Stomach (tissue), 9 donors: ENCODE data around the gene INA. TPM values are rescaled to one million over a fixed set of nuclear protein-coding genes. Genes with fewer than 3 reads are reported as not detected.

ENCODE experiments used
- DNase-seq, 2 donors: peaks; one replicate each; pipeline versions ENCODE4 v3.0.0 to v3.0.0-alpha.2; 2013 to 2019
- H3K27ac ChIP-seq, 5 donors: fragments of 200-600 bp in 4 of 5; sonication (generic) in 4 of 5; one replicate each; pipeline ENCODE4 v1.5.1; 2013 to 2019; ENCODE audit warnings: mild to moderate bottlenecking in 1 of 5, moderate library complexity in 1 of 5
- H3K27me3 ChIP-seq, 3 donors: fragments of 200-600 bp; sonication (generic); one replicate each; pipeline ENCODE4 v1.5.1; 2017 to 2019; ENCODE audit warnings: mixed run types in 1 of 3
- H3K36me3 ChIP-seq, 4 donors: fragments of 200-600 bp; sonication (generic); 1 replicate in 3 of 4; 2 replicates in 1 of 4; pipeline ENCODE4 v1.5.1; 2016 to 2019
- H3K4me1 ChIP-seq, 4 donors: fragments of 200-600 bp; sonication (generic); one replicate each; pipeline ENCODE4 v1.5.1; 2016 to 2019
- H3K4me3 ChIP-seq, 4 donors: fragments of 200-600 bp; sonication (generic) in 3 of 4; one replicate each; pipeline ENCODE4 v1.5.1; 2016 to 2019; ENCODE audit warnings: mild to moderate bottlenecking in 1 of 4
- H3K9me3 ChIP-seq, 4 donors: fragments of 200-600 bp; sonication (generic); one replicate each; pipeline ENCODE4 v1.5.1; 2016 to 2019
- CTCF ChIP-seq, 7 experiments: fragments of 450-650 bp in 4 of 7; fragments of 200-600 bp in 3 of 7; sonication (generic) in 3 of 7; IDR thresholded peaks; one replicate each; pipeline ENCODE4 v1.5.1; 2016 to 2019; ENCODE audit warnings: antibody characterized with exemption in 7 of 7, control low read depth in 2 of 7, mild to moderate bottlenecking in 1 of 7
- EP300 ChIP-seq: sonication (generic); formaldehyde crosslinking; IDR thresholded peaks from one replicate; pipeline ENCODE4 v1.6.1; 2017; ENCODE audit warnings: antibody characterized with exemption
- POLR2A ChIP-seq, 4 donors: fragments of 450-650 bp; IDR thresholded peaks; one replicate each; pipeline ENCODE4 v1.6.1; 2016; ENCODE audit warnings: antibody characterized with exemption in 4 of 4, control low read depth in 2 of 4, mild to moderate bottlenecking in 1 of 4, moderate library complexity in 1 of 4
- POLR2AphosphoS5 ChIP-seq, 3 donors: sonication (generic); formaldehyde crosslinking; IDR thresholded peaks; one replicate each; pipeline ENCODE4 v1.6.1; 2016; ENCODE audit warnings: antibody characterized with exemption in 3 of 3
- WGBS, 5 donors: extraction: QIAGEN DNeasy Blood & Tissue Kit in 3 of 5; methylation state at CpG; one replicate each; pipeline versions ENCODE4 v1.1.5 to v1.1.7; 2013 to 2018; 5-methylcytosine and 5-hydroxymethylcytosine counted together
- intact Hi-C: fragments of 100-400 bp; cut with DNase I; formaldehyde crosslinking; loops from one replicate; pipeline ENCODE4 v1.15.1; 2023; ENCODE audit warnings: low total_unique reads
- polyA plus RNA-seq, 3 donors: library from polyadenylated mRNA; stranded (reverse); fragments of 200-250 nt; gene quantifications; one replicate each; pipeline ENCODE4 v1.2.3, GENCODE V29; 2013
- small RNA-seq, 4 donors: library from RNA; depleted of rRNA; stranded (forward); fragments of <200 nt; gene quantifications; one replicate each; pipeline ENCODE3, GENCODE V24; 2016
- total RNA-seq, 5 donors: library from RNA; depleted of rRNA; stranded (reverse); fragments of >200 nt; gene quantifications; one replicate each; pipeline versions ENCODE4 v1.1.0 to v1.2.3, GENCODE V29; 2014 to 2016
- donor health status: healthy with polysubstance abuse.
- donor health status: Bipolar disorder and iron deficiency.
- donor health status: healthy.

Gene INA
- total and polyA plus RNA-seq, 8 donors = 0.29 to 1.8 (median 1.0) TPM; not detected in 2

DNA sequence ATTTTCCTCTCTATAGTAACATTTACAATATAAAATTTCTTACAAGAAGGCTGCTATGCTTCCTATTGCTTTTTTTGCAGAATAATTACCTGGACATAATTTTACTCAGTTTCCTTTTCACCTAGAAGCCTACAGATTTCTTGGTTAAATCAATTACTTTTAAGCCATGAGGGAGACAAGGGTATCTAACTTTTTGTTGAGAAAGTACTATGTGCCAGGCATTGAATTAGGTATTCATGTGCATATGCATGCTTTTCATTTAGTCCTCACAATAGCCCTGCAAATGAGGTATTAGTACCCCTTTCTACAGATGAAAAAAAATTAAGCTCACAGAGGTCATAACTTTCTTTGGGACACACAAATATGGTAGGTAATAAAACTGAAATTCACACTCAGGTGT is 57.6 kb downstream of the INA start:
- H3K4me3 ChIP-seq = no peak overlapping the region
- DNase-seq = no peak
- no peaks in the 10 kb centered on the region for H3K9me3 ChIP-seq
- peaks cover 19 to 84% (median 80%) of the 10 kb centered on the region in 4 donors for H3K36me3 ChIP-seq
- intact Hi-C loops = no loop called here
- H3K27me3 ChIP-seq = no peaks in the 10 kb centered on the region
- H3K4me1 ChIP-seq = no peaks in the 10 kb centered on the region
- TF ChIP-seq EP300 (no peak), CTCF (IDR thresholded peaks at IDR 0.05) (no peak), POLR2AphosphoS5 (IDR thresholded peaks at IDR 0.05) (no peak), POLR2A (IDR thresholded peaks at IDR 0.05) (no peak)
- H3K27ac ChIP-seq = no peak overlapping the region

DNA sequence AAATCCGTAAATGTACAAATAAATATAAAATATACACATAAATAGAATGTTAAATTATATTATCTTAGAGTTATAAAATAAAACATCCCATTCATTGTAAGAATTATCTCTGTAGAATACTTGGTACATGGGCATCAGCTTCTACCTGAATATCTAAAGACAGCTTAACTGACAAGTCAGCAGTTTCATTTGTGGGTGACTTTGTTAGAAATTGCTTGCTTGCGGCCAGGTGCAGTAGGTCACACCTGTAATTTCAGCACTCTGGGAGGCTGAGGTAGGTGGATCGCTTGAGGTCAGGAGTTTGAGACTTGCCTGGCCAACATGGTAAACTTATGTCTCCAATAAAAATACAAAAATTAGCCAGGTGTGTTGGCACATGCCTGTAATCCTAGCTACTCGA is 59.4 kb downstream of the INA start:
- DNase-seq = no peak

More for the DNA sequence above, 59.4 kb downstream of the INA start:
- no peak overlapping the region for H3K4me3 ChIP-seq
- H3K36me3 ChIP-seq = peaks cover 13 to 81% (median 76%) of the 10 kb centered on the region in 4 donors
- TF ChIP-seq POLR2A (IDR thresholded peaks at IDR 0.05) = no peak
- no peak for TF ChIP-seq EP300
- no peak for TF ChIP-seq CTCF (IDR thresholded peaks at IDR 0.05)
- no peak for TF ChIP-seq POLR2AphosphoS5 (IDR thresholded peaks at IDR 0.05)
- no peak overlapping the region for H3K27ac ChIP-seq
- intact Hi-C loops = no loop called here
- WGBS, 5 donors = 93 to 97% (median 96%) methylated on average over 4 of the region's 4 CpGs
- no peaks in the 10 kb centered on the region for H3K4me1 ChIP-seq
- H3K9me3 ChIP-seq = no peaks in the 10 kb centered on the region
- no peaks in the 10 kb centered on the region for H3K27me3 ChIP-seq

Small RNAs within 50 kb of the gene (small RNA-seq; reads per million reads assigned to genes)
- 0 reads per million in 4 donors for gene RNU11-3P

Other genes with a start within 250 kb of the INA start
- 100 to 1,000 TPM in 1 of 5 donors, 10 to 100 TPM in 4; 20.0 to 176 (median 87.5) TPM for gene NT5C2, start 83.9 kb upstream of the INA start, total RNA-seq
- gene NT5C2, start 83.9 kb upstream of the INA start, polyA plus RNA-seq = 10 to 100 TPM; 21.8 to 37.9 (median 33.3) TPM
- gene RPEL1, start 31.3 kb upstream of the INA start, total RNA-seq = not detected
- not detected for gene RPEL1, start 31.3 kb upstream of the INA start, polyA plus RNA-seq
- gene PCGF6, start 74.0 kb downstream of the INA start, total RNA-seq = 10 to 100 TPM in 4 of 5 donors, not detected in 1; 13.2 to 51.0 (median 29.8) TPM
- 1 to 10 TPM; 5.6 to 7.3 (median 6.2) TPM for gene PCGF6, start 74.0 kb downstream of the INA start, polyA plus RNA-seq
- 10 to 100 TPM in 1 of 5 donors, 1 to 10 TPM in 3, not detected in 1; 1.3 to 15.6 (median 5.1) TPM for gene TAF5, start 90.8 kb downstream of the INA start, total RNA-seq
- gene TAF5, start 90.8 kb downstream of the INA start, polyA plus RNA-seq = 1 to 10 TPM in 2 of 3 donors, under 1 TPM in 1; 0.92 to 1.8 (median 1.4) TPM
- gene ATP5MK, start 119.3 kb downstream of the INA start, total RNA-seq = 100 to 1,000 TPM in 4 of 5 donors, 10 to 100 TPM in 1; 26.4 to 550 (median 195) TPM
- 1,000 to 10,000 TPM in 2 of 3 donors, 100 to 1,000 TPM in 1; 891 to 1,448 (median 1,292) TPM for gene ATP5MK, start 119.3 kb downstream of the INA start, polyA plus RNA-seq
- 10 to 100 TPM in 4 of 5 donors, 1 to 10 TPM in 1; 2.3 to 28.0 (median 17.9) TPM for gene PDCD11, start 119.5 kb downstream of the INA start, total RNA-seq
- gene PDCD11, start 119.5 kb downstream of the INA start, polyA plus RNA-seq = 10 to 100 TPM in 2 of 3 donors, 1 to 10 TPM in 1; 9.5 to 11.7 (median 10.5) TPM
- 10 to 100 TPM in 2 of 5 donors, 1 to 10 TPM in 3; 1.8 to 30.1 (median 6.4) TPM for gene CALHM2, start 175.2 kb downstream of the INA start, total RNA-seq
- gene CALHM2, start 175.2 kb downstream of the INA start, polyA plus RNA-seq = 10 to 100 TPM in 2 of 3 donors, 1 to 10 TPM in 1; 7.4 to 13.3 (median 12.7) TPM
- not detected for gene CALHM1, start 181.8 kb downstream of the INA start, total RNA-seq
- not detected for gene CALHM1, start 181.8 kb downstream of the INA start, polyA plus RNA-seq
- gene CALHM3, start 202.1 kb downstream of the INA start, total RNA-seq = not detected
- gene CALHM3, start 202.1 kb downstream of the INA start, polyA plus RNA-seq = not detected
- gene NEURL1, start 216.6 kb downstream of the INA start, total RNA-seq = 100 to 1,000 TPM in 1 of 5 donors, 1 to 10 TPM in 3, under 1 TPM in 1; 0.89 to 136 (median 3.3) TPM
- 1 to 10 TPM; 1.2 to 9.5 (median 2.7) TPM for gene NEURL1, start 216.6 kb downstream of the INA start, polyA plus RNA-seq